ENCODE results near the gene HSD17B3. TPM values are rescaled to one million over a fixed set of nuclear protein-coding genes. Genes with fewer than 3 reads are reported as not detected.

The HSD17B3 gene
- polyA plus RNA-seq, 1 donor from 2014 or later = not detected

GRCh38 chr9:96214635-96215034, 87.3 kb downstream of the HSD17B3 start:
- Histone ChIP-seq H3F3A (ENCODE audit: insufficient read depth, low read length, poor library complexity, severe bottlenecking) (no peaks in the 10 kb centered on the region), H2AFZ (ENCODE audit: low read depth, low read length) (no peak overlapping the region), H3K9ac (ENCODE audit: low read length) (no peak overlapping the region), H3K9me3 (ENCODE audit: low read length) (no peaks in the 10 kb centered on the region), H3K9me2 (ENCODE audit: insufficient read depth, low read length) (no peaks in the 10 kb centered on the region), H3K27me3 (ENCODE audit: insufficient read depth, low read depth, low read length) (peaks cover 6% of the 10 kb centered on the region), H3K4me2 (ENCODE audit: low read length) (no peak overlapping the region), H4K20me1 (ENCODE audit: insufficient read depth) (no peaks in the 10 kb centered on the region), H3K27ac (ENCODE audit: low read length) (no peak overlapping the region), H3K36me3 (ENCODE audit: insufficient read depth, low read length) (no peaks in the 10 kb centered on the region), H3K79me2 (replicated peaks; ENCODE audit: insufficient read depth, low read length) (no peaks in the 10 kb centered on the region), H3K4me3 (ENCODE audit: low read length) (no peak overlapping the region)
- TF ChIP-seq RAD21 (conservative IDR thresholded peaks at IDR 0.05) (no peak), REST (IDR thresholded peaks at IDR 0.05; ENCODE audit: borderline replicate concordance) (no peak), EP300 (conservative IDR thresholded peaks at IDR 0.05; ENCODE audit: poor library complexity, severe bottlenecking) (no peak), POLR2AphosphoS5 (IDR thresholded peaks at IDR 0.05) (no peak), EZH2 (IDR thresholded peaks at IDR 0.05; ENCODE audit: borderline replicate concordance, insufficient read depth, low read length, poor library complexity, severe bottlenecking) (no peak), SMC3 (conservative IDR thresholded peaks at IDR 0.05; ENCODE audit: poor library complexity) (no peak), MXI1 (conservative IDR thresholded peaks at IDR 0.05; ENCODE audit: poor library complexity, severe bottlenecking) (no peak), TAF1 (IDR thresholded peaks at IDR 0.05; ENCODE audit: low read depth) (no peak), CTCF (IDR thresholded peaks at IDR 0.05; ENCODE audit: poor library complexity, severe bottlenecking) (no peak)

GRCh38 chr9:96209407-96210271, 92.3 kb downstream of the HSD17B3 start:
- Histone ChIP-seq H3K4me3 (ENCODE audit: low read length) (no peak overlapping the region), H3K27me3 (ENCODE audit: insufficient read depth, low read depth, low read length) (no peaks in the 10 kb centered on the region), H3K79me2 (replicated peaks; ENCODE audit: insufficient read depth, low read length) (no peaks in the 10 kb centered on the region), H4K20me1 (ENCODE audit: insufficient read depth) (no peaks in the 10 kb centered on the region), H3K9me3 (ENCODE audit: low read length) (no peaks in the 10 kb centered on the region), H2AFZ (ENCODE audit: low read depth, low read length) (no peak overlapping the region), H3K27ac (ENCODE audit: low read length) (no peak overlapping the region), H3K9me2 (ENCODE audit: insufficient read depth, low read length) (no peaks in the 10 kb centered on the region), H3K4me2 (ENCODE audit: low read length) (no peak overlapping the region), H3K9ac (ENCODE audit: low read length) (no peak overlapping the region), H3K36me3 (ENCODE audit: insufficient read depth, low read length) (no peaks in the 10 kb centered on the region), H3F3A (ENCODE audit: insufficient read depth, low read length, poor library complexity, severe bottlenecking) (no peaks in the 10 kb centered on the region)
- TF ChIP-seq EZH2 (IDR thresholded peaks at IDR 0.05; ENCODE audit: borderline replicate concordance, insufficient read depth, low read length, poor library complexity, severe bottlenecking) = no peak
- TF ChIP-seq TAF1 (IDR thresholded peaks at IDR 0.05; ENCODE audit: low read depth) = no peak
- TF ChIP-seq REST (IDR thresholded peaks at IDR 0.05; ENCODE audit: borderline replicate concordance) = no peak
- no peak for TF ChIP-seq POLR2AphosphoS5 (IDR thresholded peaks at IDR 0.05)
- TF ChIP-seq EP300 (conservative IDR thresholded peaks at IDR 0.05; ENCODE audit: poor library complexity, severe bottlenecking) = no peak
- no peak for TF ChIP-seq CTCF (IDR thresholded peaks at IDR 0.05; ENCODE audit: poor library complexity, severe bottlenecking)
- TF ChIP-seq MXI1 (conservative IDR thresholded peaks at IDR 0.05; ENCODE audit: poor library complexity, severe bottlenecking) = no peak
- TF ChIP-seq SMC3 (conservative IDR thresholded peaks at IDR 0.05; ENCODE audit: poor library complexity) = no peak
